Endodermal cell (in vitro differentiated cells): Measurements from ENCODE around the gene SAMHD1. TPM values are rescaled to one million over a fixed set of nuclear protein-coding genes. Genes with fewer than 3 reads are reported as not detected.
A peak's percentile ranks its signal among the peaks of the same experiment; 100 is the strongest.

Experiments
- DNase-seq: peaks from one replicate; pipeline ENCODE4 v3.0.0-alpha.2; 2017
- H3K27ac ChIP-seq: 2 replicates; pipeline ENCODE4 v1.5.1; 2013; ENCODE audit warnings: mild to moderate bottlenecking, low read depth, low read length, moderate library complexity
- H3K27me3 ChIP-seq: 2 replicates; pipeline ENCODE4 v1.6.1; 2013; ENCODE audit warnings: mild to moderate bottlenecking, low read length, moderate library complexity; ENCODE audit not compliant: insufficient read depth, control insufficient read depth, poor library complexity, severe bottlenecking
- H3K36me3 ChIP-seq: 2 replicates; pipeline ENCODE4 v1.7.0; 2013; ENCODE audit warnings: mild to moderate bottlenecking, low read length, moderate library complexity; ENCODE audit not compliant: control insufficient read depth, insufficient read depth
- H3K4me1 ChIP-seq: one replicate; pipeline ENCODE4 v1.7.0; 2013; ENCODE audit warnings: low read length; ENCODE audit not compliant: control insufficient read depth, insufficient read depth
- H3K4me3 ChIP-seq: 2 replicates; pipeline ENCODE4 v1.5.1; 2013; ENCODE audit warnings: mild to moderate bottlenecking, low read length, moderate library complexity
- H3K9ac ChIP-seq: 2 replicates; pipeline ENCODE4 v1.6.1; 2013; ENCODE audit warnings: mild to moderate bottlenecking, low read length, moderate library complexity; ENCODE audit not compliant: poor library complexity, severe bottlenecking; ENCODE audit errors: extremely low read depth
- H3K9me3 ChIP-seq: 2 replicates; pipeline ENCODE4 v1.6.1; 2013; ENCODE audit warnings: mild to moderate bottlenecking, low read length, moderate library complexity; ENCODE audit not compliant: control insufficient read depth
- H3K27ac Mint-ChIP-seq: 2 replicates; pipeline ENCODE4 v1.8.0; 2020; ENCODE audit warnings: mixed read lengths
- H3K27me3 Mint-ChIP-seq: 2 replicates; pipeline ENCODE4 v1.8.0; 2021; ENCODE audit warnings: mild to moderate bottlenecking, mixed read lengths; ENCODE audit not compliant: insufficient read depth
- H3K36me3 Mint-ChIP-seq: 2 replicates; pipeline ENCODE4 v1.8.0; 2020; ENCODE audit warnings: low read depth, mixed read lengths
- H3K4me1 Mint-ChIP-seq: 2 replicates; pipeline ENCODE4 v1.8.0; 2020; ENCODE audit warnings: mixed read lengths
- H3K4me3 Mint-ChIP-seq: 2 replicates; pipeline ENCODE4 v1.8.0; 2020; ENCODE audit warnings: mild to moderate bottlenecking, moderate library complexity, mixed read lengths
- H3K9me3 Mint-ChIP-seq: 2 replicates; pipeline ENCODE4 v1.8.0; 2020; ENCODE audit warnings: mild to moderate bottlenecking, mixed read lengths
- WGBS, 2 experiments: methylation state at CpG; one replicate each; pipeline versions ENCODE4 v1.1.5 to v1.1.7; 2013; ENCODE audit warnings: missing lambda C conversion rate in 2 of 2, mixed read lengths in 1 of 2; ENCODE audit not compliant: insufficient coverage in 1 of 2, insufficient read length in 1 of 2; 5-methylcytosine and 5-hydroxymethylcytosine counted together
- total RNA-seq, 2 donors: library from RNA; stranded (reverse); fragmentation: NEBNext Ultra II Directional in 1 of 2; extraction: Animal tissue kit (Norgen Biotek cat#: 25700) in 1 of 2; gene quantifications; 2 replicates in 1 of 2; 3 replicates in 1 of 2; pipeline ENCODE4 v1.2.1, GENCODE V29; 2021
- TF ChIP-seq, protein P1 (sequence below): fragments of 200-600 bp; sonication (generic); conservative IDR thresholded peaks from 2 replicates; pipeline ENCODE4 v1.5.0; 2021; ENCODE audit warnings: antibody characterized with exemption, mild to moderate bottlenecking

The SAMHD1 gene
- total RNA-seq, 2 donors from 2014 or later: 3.7 to 4.9 TPM

DNA sequence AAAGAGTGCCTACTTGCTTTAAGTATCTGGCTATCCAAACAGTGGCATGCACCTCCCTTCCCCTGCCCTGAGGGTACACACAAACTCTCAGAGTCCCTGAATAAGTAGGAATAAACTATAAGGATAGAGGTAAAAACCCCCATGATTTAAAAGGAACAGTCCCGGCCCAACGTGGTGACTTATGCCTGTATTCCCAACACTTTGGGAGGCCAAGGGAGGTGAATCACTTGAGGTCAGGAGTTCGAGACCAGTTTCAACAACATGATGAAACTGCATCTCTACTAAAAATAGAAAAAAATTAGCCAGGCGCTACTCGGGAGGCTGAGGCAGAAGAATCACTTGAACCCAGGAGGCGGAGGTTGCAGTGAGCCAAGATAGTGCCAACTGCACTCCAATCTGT is 22.2 kb downstream of the SAMHD1 start:
- Histone ChIP-seq H3K9me3 (no peaks in the 10 kb centered on the region), H3K9ac (no peak overlapping the region), H3K36me3 (no peaks in the 10 kb centered on the region), H3K4me3 (no peak overlapping the region), H3K27ac (no peak overlapping the region), H3K27me3 (no peaks in the 10 kb centered on the region), H3K4me1 (no peaks in the 10 kb centered on the region)
- peak; percentile 5 for DNase-seq
- WGBS, 2 experiments: 92 to 93% methylated on average over 6 of the region's 6 CpGs
- H3K27me3 Mint-ChIP-seq: no peaks in the 10 kb centered on the region
- H3K27ac Mint-ChIP-seq: no peak overlapping the region
- TF ChIP-seq, protein P1, sequence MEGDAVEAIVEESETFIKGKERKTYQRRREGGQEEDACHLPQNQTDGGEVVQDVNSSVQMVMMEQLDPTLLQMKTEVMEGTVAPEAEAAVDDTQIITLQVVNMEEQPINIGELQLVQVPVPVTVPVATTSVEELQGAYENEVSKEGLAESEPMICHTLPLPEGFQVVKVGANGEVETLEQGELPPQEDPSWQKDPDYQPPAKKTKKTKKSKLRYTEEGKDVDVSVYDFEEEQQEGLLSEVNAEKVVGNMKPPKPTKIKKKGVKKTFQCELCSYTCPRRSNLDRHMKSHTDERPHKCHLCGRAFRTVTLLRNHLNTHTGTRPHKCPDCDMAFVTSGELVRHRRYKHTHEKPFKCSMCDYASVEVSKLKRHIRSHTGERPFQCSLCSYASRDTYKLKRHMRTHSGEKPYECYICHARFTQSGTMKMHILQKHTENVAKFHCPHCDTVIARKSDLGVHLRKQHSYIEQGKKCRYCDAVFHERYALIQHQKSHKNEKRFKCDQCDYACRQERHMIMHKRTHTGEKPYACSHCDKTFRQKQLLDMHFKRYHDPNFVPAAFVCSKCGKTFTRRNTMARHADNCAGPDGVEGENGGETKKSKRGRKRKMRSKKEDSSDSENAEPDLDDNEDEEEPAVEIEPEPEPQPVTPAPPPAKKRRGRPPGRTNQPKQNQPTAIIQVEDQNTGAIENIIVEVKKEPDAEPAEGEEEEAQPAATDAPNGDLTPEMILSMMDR: no peak
- H3K4me3 Mint-ChIP-seq: no peak overlapping the region
- H3K36me3 Mint-ChIP-seq: no peaks in the 10 kb centered on the region
- H3K9me3 Mint-ChIP-seq: no peaks in the 10 kb centered on the region
- H3K4me1 Mint-ChIP-seq: peaks cover 4% of the 10 kb centered on the region

DNA sequence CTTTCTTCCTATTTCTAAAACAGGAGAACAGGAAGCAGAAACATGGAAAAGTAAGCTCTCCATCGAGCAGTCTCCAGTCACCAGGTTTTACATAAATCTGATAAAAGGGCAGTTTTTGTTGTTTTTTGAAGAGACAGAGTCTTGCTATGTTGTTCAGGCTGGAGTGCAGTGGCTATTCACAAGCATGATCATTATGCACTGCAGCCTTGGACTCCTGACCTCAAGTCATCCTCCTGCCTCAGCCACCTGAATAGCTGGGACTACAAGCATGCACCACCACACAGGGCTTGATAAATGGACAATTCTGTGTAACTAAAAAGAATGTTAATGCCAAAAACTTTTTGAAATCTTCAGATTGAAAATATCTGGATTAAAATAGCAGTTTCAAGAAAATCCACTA is 23.8 kb downstream of the SAMHD1 start:
- Mint-ChIP-seq H3K4me1 (peaks cover 11% of the 10 kb centered on the region), H3K9me3 (no peaks in the 10 kb centered on the region), H3K36me3 (no peaks in the 10 kb centered on the region), H3K27ac (no peak overlapping the region), H3K4me3 (no peak overlapping the region), H3K27me3 (no peaks in the 10 kb centered on the region)
- WGBS, 2 experiments: 93 to 100% methylated on average over 1 of the region's 1 CpG
- Histone ChIP-seq H3K4me1 (no peaks in the 10 kb centered on the region), H3K27ac (no peak overlapping the region), H3K4me3 (no peak overlapping the region), H3K27me3 (no peaks in the 10 kb centered on the region), H3K9ac (no peak overlapping the region), H3K36me3 (no peaks in the 10 kb centered on the region), H3K9me3 (no peaks in the 10 kb centered on the region)
- TF ChIP-seq, protein P1: peak; percentile 19
- peak; percentile 2 for DNase-seq

DNA sequence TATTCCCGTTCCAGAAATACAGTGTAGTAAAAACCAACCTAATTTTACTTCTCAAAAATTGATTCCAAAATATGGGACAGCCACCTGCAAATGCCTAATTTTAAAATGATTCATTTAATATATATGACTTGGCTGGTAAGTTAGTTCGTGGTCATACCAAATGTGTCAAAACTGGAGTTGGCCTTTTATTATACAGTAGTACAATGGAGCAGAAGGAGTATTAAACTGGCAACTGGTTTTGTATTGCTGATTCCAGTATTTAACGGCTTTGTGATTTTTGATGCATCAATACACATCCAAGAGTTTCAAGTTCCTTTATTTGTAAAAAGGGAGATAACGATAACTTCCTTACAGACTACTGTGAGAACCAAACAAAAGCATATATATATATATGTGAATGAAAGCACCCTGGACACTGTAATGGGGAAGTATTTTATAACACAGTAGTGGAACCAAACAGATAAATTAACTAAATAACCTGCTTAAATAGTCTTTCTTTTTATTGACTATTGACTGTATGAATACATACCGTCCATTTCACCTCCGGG is 24.8 kb downstream of the SAMHD1 start:
- Histone ChIP-seq H3K27ac (no peak overlapping the region), H3K27me3 (no peaks in the 10 kb centered on the region), H3K36me3 (no peaks in the 10 kb centered on the region), H3K4me3 (no peak overlapping the region), H3K4me1 (no peaks in the 10 kb centered on the region), H3K9ac (no peak overlapping the region), H3K9me3 (no peaks in the 10 kb centered on the region)
- H3K4me3 Mint-ChIP-seq: no peak overlapping the region
- H3K36me3 Mint-ChIP-seq: no peaks in the 10 kb centered on the region
- DNase-seq: peak; percentile 5
- peaks cover 11% of the 10 kb centered on the region for H3K4me1 Mint-ChIP-seq
- no peaks in the 10 kb centered on the region for H3K27me3 Mint-ChIP-seq
- TF ChIP-seq, protein P1: no peak
- H3K27ac Mint-ChIP-seq: no peak overlapping the region
- WGBS, 2 experiments: 80 to 88% methylated on average over 2 to 3 of the region's 6 CpGs
- no peaks in the 10 kb centered on the region for H3K9me3 Mint-ChIP-seq
